Prostate gland (tissue), 2 donors: ENCODE data around the gene CMTM5. TPM values are rescaled to one million over a fixed set of nuclear protein-coding genes. Genes with fewer than 3 reads are reported as not detected.
"Not testable (repeated sequence)": the region's sequence is repeated elsewhere in the genome, so short reads cannot be mapped to it uniquely, and the experiment has no call there.

Experiments used
- DNase-seq: peaks from one replicate; pipeline ENCODE4 v3.0.0-alpha.2; 2019; ENCODE audit warnings: low spot score
- H3K27ac ChIP-seq, 2 donors: fragments of 200-600 bp; sonication (generic); 2 replicates each; pipeline ENCODE4 v1.5.1; 2017 to 2019
- H3K27me3 ChIP-seq: fragments of 200-600 bp; sonication (generic); replicated peaks from 2 replicates; pipeline ENCODE4 v1.5.1; 2019; ENCODE audit not compliant: insufficient read depth
- H3K36me3 ChIP-seq, 2 donors: fragments of 200-600 bp; sonication (generic); 1 replicate in 1 of 2; 2 replicates in 1 of 2; pipeline versions ENCODE4 v1.5.1 to v1.8.1; 2017 to 2019
- H3K4me1 ChIP-seq: fragments of 200-600 bp; sonication (generic); replicated peaks from 2 replicates; pipeline ENCODE4 v1.5.1; 2019
- H3K4me3 ChIP-seq, 2 donors: fragments of 200-600 bp; sonication (generic); 2 replicates each; pipeline ENCODE4 v1.5.1; 2017 to 2019
- H3K9me3 ChIP-seq: fragments of 200-600 bp; sonication (generic); 2 replicates; pipeline ENCODE4 v1.5.1; 2017
- CTCF ChIP-seq, 4 experiments: fragments of 200-600 bp in 2 of 4; fragments of 450-650 bp in 2 of 4; sonication (generic) in 2 of 4; IDR thresholded peaks; 1 replicate in 3 of 4; 2 replicates in 1 of 4; pipeline ENCODE4 v1.5.1; 2016 to 2019; ENCODE audit warnings: antibody characterized with exemption in 4 of 4, mild to moderate bottlenecking in 2 of 4, moderate library complexity in 2 of 4
- POLR2A ChIP-seq: fragments of 450-650 bp; IDR thresholded peaks from one replicate; pipeline ENCODE4 v1.6.1; 2016; ENCODE audit warnings: antibody characterized with exemption, mild to moderate bottlenecking
- POLR2AphosphoS5 ChIP-seq: sonication (generic); formaldehyde crosslinking; IDR thresholded peaks from one replicate; pipeline ENCODE4 v1.6.1; 2017; ENCODE audit warnings: antibody characterized with exemption
- WGBS: methylation state at CpG from one replicate; pipeline ENCODE4 v1.1.5; 2018; 5-methylcytosine and 5-hydroxymethylcytosine counted together
- intact Hi-C: fragments of 100-400 bp; cut with DNase I; formaldehyde crosslinking; loops from one replicate; pipeline ENCODE4 v1.14.2; 2022
- total RNA-seq, 2 donors: library from RNA; depleted of rRNA; stranded (reverse); fragments of >200 nt; gene quantifications; one replicate each; pipeline ENCODE4 v1.1.0, GENCODE V29; 2016

CMTM5 gene
- total RNA-seq, 2 donors from 2014 or later: 1.5 TPM; not detected in 1

- 88% methylated on average over 21 of the region's 21 CpGs for WGBS
- intact Hi-C loops: no loop called here
- TF ChIP-seq CTCF (IDR thresholded peaks at IDR 0.05) (no peak), POLR2A (no peak), POLR2AphosphoS5 (no peak)
- Histone ChIP-seq H3K4me1 (no peaks in the 10 kb centered on the region), H3K4me3 (no peak overlapping the region), H3K27ac (no peak overlapping the region), H3K36me3 (no peaks in the 10 kb centered on the region), H3K9me3 (no peaks in the 10 kb centered on the region), H3K27me3 (no peaks in the 10 kb centered on the region)
- no peak for DNase-seq
These were observed 41.2 kb downstream of the CMTM5 start for GRCh38 chr14:23418021-23418420.

GRCh38 chr14:23419646-23420045 lies 42.8 kb downstream of the CMTM5 start:
- H3K36me3 ChIP-seq, DNase-seq, H3K4me1 ChIP-seq, H3K27me3 ChIP-seq, H3K4me3 ChIP-seq, H3K9me3 ChIP-seq, intact Hi-C loops, H3K27ac ChIP-seq: not testable (repeated sequence)
- WGBS: 87% methylated on average over 5 of the region's 17 CpGs

GRCh38 chr14:23421594-23421993 lies 44.7 kb downstream of the CMTM5 start:
- intact Hi-C loops: no loop called here
- TF ChIP-seq POLR2A (no peak), POLR2AphosphoS5 (no peak), CTCF (IDR thresholded peaks at IDR 0.05) (no peak)

GRCh38 chr14:23423657-23424056 lies 46.8 kb downstream of the CMTM5 start:
- DNase-seq: no peak
- H3K27me3 ChIP-seq: no peaks in the 10 kb centered on the region
- no peak overlapping the region for H3K27ac ChIP-seq
- no peaks in the 10 kb centered on the region for H3K4me1 ChIP-seq
- H3K9me3 ChIP-seq: no peaks in the 10 kb centered on the region
- TF ChIP-seq POLR2A (no peak), POLR2AphosphoS5 (no peak), CTCF (IDR thresholded peaks at IDR 0.05) (no peak)
- no peak overlapping the region for H3K4me3 ChIP-seq
- H3K36me3 ChIP-seq: no peaks in the 10 kb centered on the region
- intact Hi-C loops: no loop called here
- 92% methylated on average over 6 of the region's 6 CpGs for WGBS

More at GRCh38 chr14:23421594-23421993, 44.7 kb downstream of the CMTM5 start:
- H3K27me3 ChIP-seq: no peaks in the 10 kb centered on the region
- H3K27ac ChIP-seq: no peak overlapping the region
- no peak overlapping the region for H3K4me3 ChIP-seq
- H3K36me3 ChIP-seq: no peaks in the 10 kb centered on the region
- no peak for DNase-seq
- H3K9me3 ChIP-seq: no peaks in the 10 kb centered on the region
- no peaks in the 10 kb centered on the region for H3K4me1 ChIP-seq

GRCh38 chr14:23425169-23425568 lies 48.3 kb downstream of the CMTM5 start:
- no peak for TF ChIP-seq POLR2AphosphoS5
- no peak for TF ChIP-seq POLR2A
- no peak for TF ChIP-seq CTCF (IDR thresholded peaks at IDR 0.05)
- no peak overlapping the region for H3K4me3 ChIP-seq
- intact Hi-C loops: no loop called here
- H3K27ac ChIP-seq: no peak overlapping the region
- H3K9me3 ChIP-seq: no peaks in the 10 kb centered on the region
- no peaks in the 10 kb centered on the region for H3K4me1 ChIP-seq
- H3K27me3 ChIP-seq: no peaks in the 10 kb centered on the region
- DNase-seq: no peak
- no peaks in the 10 kb centered on the region for H3K36me3 ChIP-seq
- 88% methylated on average over 10 of the region's 10 CpGs for whole genome bisulfite sequencing

- 90% methylated on average over 6 of the region's 6 CpGs for WGBS
- H3K4me3 ChIP-seq, H3K27ac ChIP-seq, H3K27me3 ChIP-seq, H3K9me3 ChIP-seq, DNase-seq, H3K4me1 ChIP-seq, intact Hi-C loops, H3K36me3 ChIP-seq: not testable (repeated sequence)
These were observed 49.0 kb downstream of the CMTM5 start for GRCh38 chr14:23425798-23426197.
